Measurements from ENCODE around the gene SGSH.

GRCh38 chr17:80257716-80258213 lies 37.6 kb upstream of the SGSH start:
- TF ChIP-seq, protein P1, sequence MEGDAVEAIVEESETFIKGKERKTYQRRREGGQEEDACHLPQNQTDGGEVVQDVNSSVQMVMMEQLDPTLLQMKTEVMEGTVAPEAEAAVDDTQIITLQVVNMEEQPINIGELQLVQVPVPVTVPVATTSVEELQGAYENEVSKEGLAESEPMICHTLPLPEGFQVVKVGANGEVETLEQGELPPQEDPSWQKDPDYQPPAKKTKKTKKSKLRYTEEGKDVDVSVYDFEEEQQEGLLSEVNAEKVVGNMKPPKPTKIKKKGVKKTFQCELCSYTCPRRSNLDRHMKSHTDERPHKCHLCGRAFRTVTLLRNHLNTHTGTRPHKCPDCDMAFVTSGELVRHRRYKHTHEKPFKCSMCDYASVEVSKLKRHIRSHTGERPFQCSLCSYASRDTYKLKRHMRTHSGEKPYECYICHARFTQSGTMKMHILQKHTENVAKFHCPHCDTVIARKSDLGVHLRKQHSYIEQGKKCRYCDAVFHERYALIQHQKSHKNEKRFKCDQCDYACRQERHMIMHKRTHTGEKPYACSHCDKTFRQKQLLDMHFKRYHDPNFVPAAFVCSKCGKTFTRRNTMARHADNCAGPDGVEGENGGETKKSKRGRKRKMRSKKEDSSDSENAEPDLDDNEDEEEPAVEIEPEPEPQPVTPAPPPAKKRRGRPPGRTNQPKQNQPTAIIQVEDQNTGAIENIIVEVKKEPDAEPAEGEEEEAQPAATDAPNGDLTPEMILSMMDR (IDR thresholded peaks at IDR 0.05) = no peak
- TF ChIP-seq POLR2A (IDR thresholded peaks at IDR 0.05) = no peak

Measured in tibial nerve (tissue), 3 donors.